GM10266 (cell line): Measurements from ENCODE around the gene ZSWIM8.

ENCODE experiments used
- DNase-seq: peaks from one replicate; pipeline ENCODE4 v3.0.0; 2012; ENCODE audit errors: extremely low spot score
- CTCF ChIP-seq: IDR thresholded peaks from 2 replicates; pipeline ENCODE4 v1.5.1; 2012; ENCODE audit warnings: mild to moderate bottlenecking, low read depth; ENCODE audit not compliant: control insufficient read depth, insufficient read depth; ENCODE audit errors: missing control alignments

Gene ZSWIM8

GRCh38 chr10:73765066-73765465 is 20.3 kb upstream of the ZSWIM8 start:
- TF ChIP-seq CTCF = no peak
- DNase-seq = no peak

- DNase-seq = no peak
- TF ChIP-seq CTCF = peak; percentile 44
These were observed 16.5 kb upstream of the ZSWIM8 start for GRCh38 chr10:73768881-73769280.

- DNase-seq = no peak
- TF ChIP-seq CTCF = no peak
These were observed 16.0 kb upstream of the ZSWIM8 start for GRCh38 chr10:73769396-73769795.

- TF ChIP-seq CTCF = no peak
- peak; percentile 88 for DNase-seq
These were observed 13.6 kb upstream of the ZSWIM8 start for GRCh38 chr10:73771722-73772280.

GRCh38 chr10:73772281-73773151 is 12.9 kb upstream of the ZSWIM8 start:
- DNase-seq = peak; percentile 86
- TF ChIP-seq CTCF = peak; percentile 22

GRCh38 chr10:73773152-73773879 is 12.1 kb upstream of the ZSWIM8 start:
- DNase-seq = peak; percentile 38
- TF ChIP-seq CTCF = no peak
